HS-5 (cell line): ENCODE data around the gene USP34.

Experiments
- DNase-seq: peaks from one replicate; pipeline ENCODE4 v3.0.0-alpha.2; 2012; ENCODE audit warnings: low read depth

Gene USP34

GRCh38 chr2:61368687-61369665 is 101.9 kb downstream of the USP34 start:
- DNase-seq = no peak

DNA sequence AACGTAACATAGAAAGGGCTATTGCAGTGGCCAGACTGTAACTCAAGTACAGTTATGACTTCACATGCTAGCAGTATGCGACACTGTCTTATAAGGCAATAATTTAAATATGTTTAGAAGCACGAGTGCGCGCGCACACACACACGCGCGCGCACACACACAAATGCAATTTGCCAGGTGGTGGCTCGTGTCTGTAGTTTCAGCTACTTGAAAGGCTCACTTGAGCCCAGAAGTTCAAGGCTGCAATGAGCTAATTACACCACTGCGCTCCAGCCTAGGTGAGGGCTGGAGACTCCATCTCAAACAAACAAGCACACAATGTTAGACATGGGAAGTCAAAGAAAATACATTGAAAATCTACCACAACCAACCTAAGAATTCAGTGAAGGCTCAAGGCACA is 103.7 kb downstream of the USP34 start:
- no peak for DNase-seq

- peak; percentile 18 for DNase-seq
Observed at GRCh38 chr2:61363580-61363979, 107.3 kb downstream of the USP34 start.

DNA sequence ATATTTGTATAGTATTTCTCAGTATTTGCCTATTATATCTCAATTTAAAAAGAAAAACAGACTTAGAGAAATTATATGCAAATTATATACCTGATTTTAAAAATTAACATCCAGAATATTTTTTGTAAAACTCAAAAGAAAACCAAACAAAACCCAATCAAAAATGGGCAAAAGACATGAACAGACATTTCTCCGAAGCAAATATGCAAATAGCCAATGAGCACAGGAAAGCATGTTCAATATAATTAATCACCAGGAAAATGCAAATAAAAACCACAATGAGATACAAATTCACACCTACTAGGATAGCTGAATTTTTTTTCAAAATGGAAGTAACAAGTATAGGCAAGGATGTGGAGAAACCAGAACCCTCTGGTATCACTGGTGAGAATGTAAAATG is 108.0 kb downstream of the USP34 start:
- no peak for DNase-seq

- DNase-seq = no peak
Observed at GRCh38 chr2:61361068-61361467, 109.8 kb downstream of the USP34 start.

- DNase-seq = no peak
Observed at GRCh38 chr2:61359058-61359457, 111.8 kb downstream of the USP34 start.

GRCh38 chr2:61357681-61358080 is 113.2 kb downstream of the USP34 start:
- no peak for DNase-seq

- DNase-seq = no peak
Observed at GRCh38 chr2:61356958-61357350, 113.9 kb downstream of the USP34 start.

DNA sequence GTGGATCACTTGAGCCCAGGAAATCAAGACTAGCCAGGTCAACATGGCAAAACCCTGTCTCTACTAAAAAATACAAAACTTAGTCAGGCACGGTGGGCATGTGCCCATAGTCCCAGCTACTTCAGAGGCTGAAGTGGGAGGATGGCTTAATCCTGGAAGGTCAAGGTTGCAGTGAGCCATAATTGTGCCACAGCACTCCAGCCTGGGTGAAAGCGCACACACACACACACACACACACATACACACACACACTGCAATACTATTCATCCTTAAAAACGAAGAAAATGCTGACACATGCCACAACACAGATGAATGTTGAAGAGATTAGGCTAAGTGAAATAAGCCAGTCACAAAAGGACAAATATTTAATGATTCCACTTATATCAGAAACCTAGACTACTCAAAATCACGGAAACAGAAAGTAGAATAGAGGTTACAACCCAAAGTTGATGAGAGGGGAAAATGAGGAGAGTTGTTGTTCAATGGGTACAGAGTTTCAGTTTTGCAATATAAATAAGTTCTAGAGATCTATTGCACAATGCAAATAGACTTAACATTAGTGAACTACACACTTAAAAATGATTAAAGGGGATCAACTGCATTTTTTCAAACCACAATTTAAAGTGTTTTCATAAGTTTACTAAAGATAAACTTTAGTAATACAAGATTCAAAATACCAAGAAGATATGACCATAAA is 114.5 kb downstream of the USP34 start:
- no peak for DNase-seq

DNA sequence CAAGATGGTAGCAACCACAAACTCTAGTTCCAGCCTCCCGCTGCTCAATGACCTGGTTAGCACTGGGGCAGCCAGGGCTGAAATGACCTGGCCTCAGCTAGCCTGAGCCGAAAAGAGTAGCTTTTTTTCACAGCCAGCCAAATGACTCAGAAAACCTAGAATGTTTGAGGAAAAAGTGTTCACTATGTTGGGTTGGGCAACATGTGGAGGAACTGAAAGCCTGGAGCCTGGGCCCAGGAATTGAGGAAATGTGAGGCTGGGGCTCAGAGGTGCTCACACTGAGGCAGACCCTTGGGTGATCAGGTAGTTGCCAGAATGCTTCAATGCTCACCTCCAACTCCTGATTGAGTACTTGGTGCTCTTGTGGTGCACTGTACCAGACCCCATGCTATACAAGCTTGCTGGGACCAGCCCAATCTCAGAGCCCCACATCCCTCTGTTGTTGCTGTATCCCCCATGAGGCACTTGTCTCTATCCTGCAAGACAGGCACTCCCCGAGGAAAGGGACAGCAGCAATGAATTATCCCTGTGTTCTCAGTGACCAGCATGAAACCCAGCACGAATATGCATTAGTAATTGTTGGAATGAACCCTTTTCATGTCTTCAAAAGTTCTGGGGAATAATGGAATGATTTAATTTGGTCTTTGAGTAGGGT is 116.2 kb downstream of the USP34 start:
- no peak for DNase-seq

DNA sequence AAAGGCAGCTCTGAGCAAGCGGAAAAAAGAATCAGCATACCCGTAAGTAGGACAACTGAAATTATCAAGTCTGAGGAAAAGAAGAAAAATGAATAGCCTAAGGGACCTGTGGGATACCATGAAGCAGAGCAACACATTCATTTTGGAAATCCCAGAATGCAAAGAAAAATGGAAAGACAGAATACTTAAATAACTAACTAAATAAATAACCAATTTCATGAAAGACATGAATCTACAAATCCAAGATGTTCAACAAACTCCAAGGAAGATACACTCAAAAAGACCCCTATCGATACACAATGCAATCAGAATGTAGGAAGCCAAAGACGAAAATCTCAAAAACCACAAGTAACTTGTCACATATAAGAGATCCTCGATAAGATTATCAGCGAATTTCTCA is 117.0 kb downstream of the USP34 start:
- no peak for DNase-seq

DNA sequence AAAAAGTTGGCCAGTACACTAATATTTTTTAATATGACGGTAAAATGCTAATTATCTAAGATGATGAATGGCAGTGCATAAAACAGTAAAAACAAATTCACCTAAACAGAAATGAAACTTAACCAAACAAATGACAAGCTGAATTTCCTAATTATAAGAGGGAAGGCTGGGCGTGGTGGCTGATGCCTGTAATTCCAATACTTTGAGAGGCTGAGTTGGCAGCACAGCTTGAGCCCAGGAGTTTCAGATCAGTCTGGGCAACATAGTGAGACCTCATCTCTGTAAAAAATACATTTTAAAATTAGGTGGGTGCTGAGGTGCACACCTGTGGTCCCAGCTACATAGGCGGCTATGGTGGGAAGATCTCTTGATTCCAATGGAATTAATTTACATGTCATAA is 120.1 kb downstream of the USP34 start:
- no peak for DNase-seq

DNA sequence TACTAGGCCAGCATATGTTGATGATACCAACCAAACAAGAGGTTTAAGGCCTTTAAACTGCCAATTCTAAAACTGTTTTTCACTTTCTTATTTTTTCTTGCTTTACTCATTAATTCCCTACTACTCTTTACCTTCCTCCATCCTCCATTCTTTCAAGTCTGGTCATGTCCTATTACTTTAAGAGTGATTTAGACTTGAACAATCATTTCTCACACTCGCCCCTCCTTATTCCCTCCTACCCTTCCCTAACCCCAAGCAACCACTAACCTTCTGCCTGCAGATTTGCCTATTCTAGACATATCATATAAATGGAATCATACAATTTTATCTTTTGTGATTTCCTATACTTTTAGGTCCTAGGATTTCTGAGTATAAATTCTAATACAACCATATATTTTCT is 127.7 kb downstream of the USP34 start:
- DNase-seq = no peak

GRCh38 chr2:61340242-61340641 is 130.6 kb downstream of the USP34 start:
- DNase-seq = peak; percentile 33

GRCh38 chr2:61338447-61338846 is 132.4 kb downstream of the USP34 start:
- no peak for DNase-seq

- no peak for DNase-seq
Observed at GRCh38 chr2:61335187-61335586, 135.7 kb downstream of the USP34 start.

GRCh38 chr2:61334466-61334865 is 136.4 kb downstream of the USP34 start:
- DNase-seq = no peak

DNA sequence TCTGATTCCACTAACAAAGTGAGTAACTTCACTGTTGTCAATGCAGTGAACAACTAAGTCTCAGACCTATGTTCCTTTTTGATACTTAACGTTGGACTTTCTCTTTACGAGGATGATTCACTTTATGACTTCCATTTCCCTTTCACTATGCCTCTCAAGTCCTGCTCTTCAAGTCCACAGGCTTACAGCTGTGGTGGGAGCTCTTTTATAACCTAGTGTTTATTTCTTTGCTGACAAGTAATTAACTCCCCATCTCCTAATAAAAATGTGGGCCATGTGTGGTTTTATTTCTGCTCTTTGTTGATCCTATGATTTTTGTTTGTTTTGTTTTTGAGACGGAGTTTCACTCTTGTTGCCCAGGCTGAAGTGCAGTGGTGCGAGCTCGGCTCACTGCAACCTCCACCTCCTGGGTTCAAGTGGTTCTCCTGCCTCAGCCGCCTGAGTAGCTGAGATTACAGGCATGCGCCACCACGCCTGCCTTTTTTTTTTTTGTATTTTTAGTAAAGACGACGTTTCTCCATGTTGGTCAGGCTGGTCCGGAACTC is 142.1 kb downstream of the USP34 start:
- peak; percentile 15 for DNase-seq

- no peak for DNase-seq
Observed at GRCh38 chr2:61327173-61327572, 143.7 kb downstream of the USP34 start.

DNA sequence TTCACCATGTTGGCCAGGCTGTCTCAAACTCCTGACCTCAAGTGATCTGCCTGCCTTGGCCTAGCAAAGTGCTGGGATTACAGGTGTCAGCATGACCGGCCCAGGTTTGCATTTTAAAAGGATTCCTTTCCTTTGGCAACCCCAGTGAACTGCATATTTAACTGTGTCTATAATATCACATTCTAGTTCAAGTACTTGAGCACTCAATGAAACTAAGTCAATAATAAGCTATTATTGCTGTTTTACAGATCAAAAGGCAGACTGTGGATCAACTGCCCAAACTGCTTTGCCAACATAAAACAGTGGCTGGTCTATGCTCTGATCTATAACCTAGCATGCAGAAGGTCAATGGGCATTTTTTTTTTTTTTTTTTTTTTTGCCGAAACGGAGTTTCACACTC is 144.5 kb downstream of the USP34 start:
- DNase-seq = no peak

GRCh38 chr2:61320181-61320580 is 150.7 kb downstream of the USP34 start:
- no peak for DNase-seq

DNA sequence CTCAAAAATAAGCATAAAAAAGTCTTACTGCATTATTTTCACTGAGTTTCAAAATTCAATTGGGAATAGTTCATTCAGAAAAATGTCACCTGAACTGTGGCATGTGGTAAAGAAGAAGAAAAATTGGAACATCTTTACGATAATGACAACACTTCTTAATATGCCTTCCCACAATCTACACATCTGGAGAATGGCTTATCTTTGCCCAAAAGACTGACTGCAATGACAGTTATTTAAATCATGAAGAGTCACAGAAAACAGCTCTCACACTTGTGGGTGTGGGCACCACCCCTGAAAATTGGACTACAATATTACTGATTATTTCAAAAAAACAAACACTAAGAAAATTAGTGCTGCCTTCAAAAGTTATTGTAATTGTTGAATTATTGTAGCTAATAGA is 152.3 kb downstream of the USP34 start:
- no peak for DNase-seq

GRCh38 chr2:61295981-61296380 is 174.9 kb downstream of the USP34 start:
- no peak for DNase-seq
